ENCODE measurements around the gene PTGER2. TPM values are rescaled to one million over a fixed set of nuclear protein-coding genes. Genes with fewer than 3 reads are reported as not detected.

PTGER2 gene
- total RNA-seq, 2 donors from 2014 or later = not detected

- no peak for TF ChIP-seq CTCF (conservative IDR thresholded peaks at IDR 0.05)
- Mint-ChIP-seq H3K36me3 (ENCODE audit: low read depth) (no peaks in the 10 kb centered on the region), H3K27ac (no peak overlapping the region), H3K27me3 (ENCODE audit: insufficient read depth) (no peaks in the 10 kb centered on the region), H3K4me3 (no peak overlapping the region), H3K4me1 (peaks cover 10% of the 10 kb centered on the region), H3K9me3 (peaks cover 3% of the 10 kb centered on the region)
- Histone ChIP-seq H3K9ac (ENCODE audit: extremely low read depth, low read length, poor library complexity, severe bottlenecking) (no peak overlapping the region), H3K27ac (ENCODE audit: low read depth, low read length) (no peak overlapping the region), H3K36me3 (ENCODE audit: control insufficient read depth, insufficient read depth, low read length) (no peaks in the 10 kb centered on the region), H3K27me3 (ENCODE audit: control insufficient read depth, insufficient read depth, low read length, poor library complexity, severe bottlenecking) (no peaks in the 10 kb centered on the region), H3K9me3 (ENCODE audit: control insufficient read depth, low read length) (no peaks in the 10 kb centered on the region), H3K4me3 (ENCODE audit: low read length) (no peak overlapping the region), H3K4me1 (ENCODE audit: control insufficient read depth, insufficient read depth, low read length) (no peaks in the 10 kb centered on the region)
- WGBS, 2 experiments (ENCODE audit: insufficient coverage in 1 of 2, insufficient read length in 1 of 2) = 55 to 61% methylated on average over 2 of the region's 2 CpGs
- DNase-seq = no peak
These were observed 34.7 kb downstream of the PTGER2 start for GRCh38 chr14:52348776-52349175.

GRCh38 chr14:52349731-52350130, 35.6 kb downstream of the PTGER2 start:
- H3K9me3 Mint-ChIP-seq = peaks cover under 1% of the 10 kb centered on the region
- H3K36me3 Mint-ChIP-seq (ENCODE audit: low read depth) = no peaks in the 10 kb centered on the region
- Histone ChIP-seq H3K9ac (ENCODE audit: extremely low read depth, low read length, poor library complexity, severe bottlenecking) (no peak overlapping the region), H3K27me3 (ENCODE audit: control insufficient read depth, insufficient read depth, low read length, poor library complexity, severe bottlenecking) (no peaks in the 10 kb centered on the region), H3K4me1 (ENCODE audit: control insufficient read depth, insufficient read depth, low read length) (no peaks in the 10 kb centered on the region), H3K36me3 (ENCODE audit: control insufficient read depth, insufficient read depth, low read length) (no peaks in the 10 kb centered on the region), H3K9me3 (ENCODE audit: control insufficient read depth, low read length) (no peaks in the 10 kb centered on the region), H3K4me3 (ENCODE audit: low read length) (no peak overlapping the region), H3K27ac (ENCODE audit: low read depth, low read length) (no peak overlapping the region)
- 95% methylated on average over 2 of the region's 2 CpGs; no CpG with 5 or more reads in 1 of the 2 experiments for WGBS, 2 experiments (ENCODE audit: insufficient coverage in 1 of 2, insufficient read length in 1 of 2)
- no peak for TF ChIP-seq CTCF (conservative IDR thresholded peaks at IDR 0.05)
- peaks cover 10% of the 10 kb centered on the region for H3K4me1 Mint-ChIP-seq
- no peak overlapping the region for H3K27ac Mint-ChIP-seq
- no peak overlapping the region for H3K4me3 Mint-ChIP-seq
- no peaks in the 10 kb centered on the region for H3K27me3 Mint-ChIP-seq (ENCODE audit: insufficient read depth)
- no peak for DNase-seq

- Mint-ChIP-seq H3K27ac (no peak overlapping the region), H3K9me3 (no peaks in the 10 kb centered on the region), H3K27me3 (ENCODE audit: insufficient read depth) (no peaks in the 10 kb centered on the region), H3K4me1 (peaks cover 10% of the 10 kb centered on the region), H3K4me3 (no peak overlapping the region), H3K36me3 (ENCODE audit: low read depth) (no peaks in the 10 kb centered on the region)
- Histone ChIP-seq H3K9ac (ENCODE audit: extremely low read depth, low read length, poor library complexity, severe bottlenecking) (no peak overlapping the region), H3K4me3 (ENCODE audit: low read length) (no peak overlapping the region), H3K9me3 (ENCODE audit: control insufficient read depth, low read length) (no peaks in the 10 kb centered on the region), H3K27me3 (ENCODE audit: control insufficient read depth, insufficient read depth, low read length, poor library complexity, severe bottlenecking) (no peaks in the 10 kb centered on the region), H3K36me3 (ENCODE audit: control insufficient read depth, insufficient read depth, low read length) (no peaks in the 10 kb centered on the region), H3K4me1 (ENCODE audit: control insufficient read depth, insufficient read depth, low read length) (no peaks in the 10 kb centered on the region), H3K27ac (ENCODE audit: low read depth, low read length) (no peak overlapping the region)
- no peak for DNase-seq
- TF ChIP-seq CTCF (conservative IDR thresholded peaks at IDR 0.05) = no peak
- WGBS, 2 experiments (ENCODE audit: insufficient coverage in 1 of 2, insufficient read length in 1 of 2) = 52 to 100% methylated on average over 1 to 3 of the region's 3 CpGs
These were observed 36.3 kb downstream of the PTGER2 start for GRCh38 chr14:52350445-52350844.
